Gastroesophageal sphincter (tissue), 4 donors: ENCODE results near the gene MFAP2. TPM values are rescaled to one million over a fixed set of nuclear protein-coding genes. Genes with fewer than 3 reads are reported as not detected.

Experiments used
- ATAC-seq: fragments of 150-250 bp; one replicate; pipeline ENCODE4 v1.9.1; 2016; ENCODE audit warnings: mild to moderate bottlenecking, moderate library complexity
- H3K27ac ChIP-seq, 4 donors: fragments of 200-600 bp; sonication (generic) in 3 of 4; 1 replicate in 3 of 4; 2 replicates in 1 of 4; pipeline ENCODE4 v1.5.1; 2016 to 2019
- H3K27me3 ChIP-seq: fragments of 200-600 bp; sonication (generic); one replicate; pipeline ENCODE4 v1.5.1; 2019
- H3K36me3 ChIP-seq, 2 donors: fragments of 200-600 bp; sonication (generic); one replicate each; pipeline ENCODE4 v1.5.1; 2019; ENCODE audit warnings: control low read depth in 1 of 2
- H3K4me1 ChIP-seq, 3 donors: fragments of 200-600 bp; sonication (generic); 1 replicate in 2 of 3; 2 replicates in 1 of 3; pipeline ENCODE4 v1.5.1; 2016 to 2019; ENCODE audit warnings: control low read depth in 2 of 3
- H3K4me3 ChIP-seq, 2 donors: fragments of 200-600 bp; sonication (generic); one replicate each; pipeline ENCODE4 v1.5.1; 2019; ENCODE audit warnings: mild to moderate bottlenecking in 1 of 2, moderate library complexity in 1 of 2
- H3K9me3 ChIP-seq, 3 donors: fragments of 200-600 bp; sonication (generic); one replicate each; pipeline ENCODE4 v1.5.1; 2017 to 2019; ENCODE audit warnings: control low read depth in 2 of 3
- CTCF ChIP-seq, 4 experiments: fragments of 200-600 bp in 2 of 4; fragments of 450-650 bp in 2 of 4; sonication (generic) in 1 of 4; IDR thresholded peaks; one replicate each; pipeline ENCODE4 v1.5.1; 2017 to 2019; ENCODE audit warnings: antibody characterized with exemption in 4 of 4, mild to moderate bottlenecking in 2 of 4, moderate library complexity in 2 of 4
- EP300 ChIP-seq: sonication (generic); formaldehyde crosslinking; IDR thresholded peaks from one replicate; pipeline ENCODE4 v1.6.1; 2017; ENCODE audit warnings: antibody characterized with exemption, mild to moderate bottlenecking
- POLR2A ChIP-seq, 2 donors: fragments of 450-650 bp; IDR thresholded peaks; one replicate each; pipeline ENCODE4 v1.6.1; 2017; ENCODE audit warnings: antibody characterized with exemption in 2 of 2, mild to moderate bottlenecking in 2 of 2, moderate library complexity in 1 of 2
- POLR2AphosphoS5 ChIP-seq: sonication (generic); formaldehyde crosslinking; IDR thresholded peaks from one replicate; pipeline ENCODE4 v1.6.1; 2017; ENCODE audit warnings: antibody characterized with exemption
- WGBS, 2 donors: methylation state at CpG; one replicate each; pipeline ENCODE4 v1.1.5; 2018; ENCODE audit warnings: low coverage in 1 of 2; 5-methylcytosine and 5-hydroxymethylcytosine counted together
- total RNA-seq, 4 donors: library from RNA; depleted of rRNA; stranded (reverse); fragments of >200 nt; gene quantifications; one replicate each; pipeline ENCODE4 v1.1.0, GENCODE V29; 2016

The MFAP2 gene
- total RNA-seq, 4 donors from 2014 or later: 4.2 to 12.1 (median 7.2) TPM

GRCh38 chr1:16924919-16925477 is 55.4 kb downstream of the MFAP2 start:
- TF ChIP-seq POLR2AphosphoS5 (no peak), EP300 (no peak), POLR2A (IDR thresholded peaks at IDR 0.05) (no peak), CTCF (IDR thresholded peaks at IDR 0.05) (no peak)
- no peak overlapping the region for H3K4me3 ChIP-seq
- no peak overlapping the region for H3K27ac ChIP-seq
- H3K4me1 ChIP-seq: peaks cover 0 to 19% (median 7%) of the 10 kb centered on the region in 3 donors
- 86 to 87% methylated on average over 10 to 11 of the region's 13 CpGs for WGBS, 2 donors
- ATAC-seq: no peak
- H3K27me3 ChIP-seq: peaks cover 6% of the 10 kb centered on the region
- peaks cover 0 to 9% of the 10 kb centered on the region in 2 donors for H3K36me3 ChIP-seq
- no peaks in the 10 kb centered on the region for H3K9me3 ChIP-seq

Other genes starting within 250 kb of the MFAP2 start
- gene RNU1-4, start 240.1 kb downstream of the MFAP2 start, total RNA-seq: under 1 TPM in 3 of 4 donors, not detected in 1; under 0.01 TPM
- gene RNU1-2, start 84.6 kb downstream of the MFAP2 start, total RNA-seq: under 1 TPM in 3 of 4 donors, not detected in 1; under 0.01 TPM
- gene CROCC, start 58.7 kb downstream of the MFAP2 start, total RNA-seq: 10 to 100 TPM in 3 of 4 donors, 1 to 10 TPM in 1; 8.0 to 34.5 (median 30.0) TPM
- gene ATP13A2, start 31.3 kb upstream of the MFAP2 start, total RNA-seq: 10 to 100 TPM; 19.1 to 29.2 (median 20.1) TPM
- gene SDHB, start 73.4 kb upstream of the MFAP2 start, total RNA-seq: 100 to 1,000 TPM; 103 to 118 (median 116) TPM
- 1 to 10 TPM in 1 of 4 donors, under 1 TPM in 3; 0.12 to 1.9 (median 0.58) TPM for gene PADI2, start 138.8 kb upstream of the MFAP2 start, total RNA-seq
- 1 to 10 TPM in 2 of 4 donors, under 1 TPM in 1, not detected in 1; 0.27 to 2.5 (median 2.3) TPM for gene PADI1, start 224.5 kb upstream of the MFAP2 start, total RNA-seq